ENCODE results near the gene COL26A1.

Gene COL26A1

GRCh38 chr7:101572156-101572555, 209.5 kb downstream of the COL26A1 start:
- DNase-seq = no peak

- DNase-seq = no peak
These were observed 212.5 kb downstream of the COL26A1 start for GRCh38 chr7:101575168-101575567.

- DNase-seq = no peak
These were observed 213.0 kb downstream of the COL26A1 start for GRCh38 chr7:101575721-101576120.

- DNase-seq = no peak
These were observed 214.3 kb downstream of the COL26A1 start for GRCh38 chr7:101576998-101577397.

- no peak for DNase-seq
These were observed 215.9 kb downstream of the COL26A1 start for GRCh38 chr7:101578552-101578951.

- DNase-seq = no peak
These were observed 217.9 kb downstream of the COL26A1 start for GRCh38 chr7:101580596-101580995.

GRCh38 chr7:101581891-101582290, 219.2 kb downstream of the COL26A1 start:
- no peak for DNase-seq

GRCh38 chr7:101582971-101583370, 220.3 kb downstream of the COL26A1 start:
- DNase-seq = no peak

GRCh38 chr7:101586078-101586905, 223.6 kb downstream of the COL26A1 start:
- peak; percentile 54 for DNase-seq

- DNase-seq = no peak
These were observed 224.4 kb downstream of the COL26A1 start for GRCh38 chr7:101586906-101587677.

GRCh38 chr7:101588131-101588935, 225.7 kb downstream of the COL26A1 start:
- DNase-seq = no peak

- DNase-seq = no peak
These were observed 226.4 kb downstream of the COL26A1 start for GRCh38 chr7:101589052-101589451.

- DNase-seq = no peak
These were observed 227.4 kb downstream of the COL26A1 start for GRCh38 chr7:101589976-101590662.

GRCh38 chr7:101590663-101591435, 228.2 kb downstream of the COL26A1 start:
- DNase-seq = no peak

GRCh38 chr7:101591504-101591903, 228.8 kb downstream of the COL26A1 start:
- DNase-seq = no peak

- no peak for DNase-seq
These were observed 230.9 kb downstream of the COL26A1 start for GRCh38 chr7:101593556-101593955.

GRCh38 chr7:101594790-101595189, 232.1 kb downstream of the COL26A1 start:
- no peak for DNase-seq

GRCh38 chr7:101595246-101595645, 232.6 kb downstream of the COL26A1 start:
- no peak for DNase-seq

GRCh38 chr7:101595766-101596537, 233.3 kb downstream of the COL26A1 start:
- DNase-seq = no peak

- no peak for DNase-seq
These were observed 234.2 kb downstream of the COL26A1 start for GRCh38 chr7:101596898-101597297.

Data from right kidney (tissue), 1 donor.